MM.1S (cell line): ENCODE data around the gene CIDEC.
"Not testable (repeated sequence)": the region's sequence is repeated elsewhere in the genome, so short reads cannot be mapped to it uniquely, and the experiment has no call there.

ENCODE experiments used
- DNase-seq: peaks from one replicate; pipeline ENCODE4 v3.0.0-alpha.2; 2015
- H2AFZ ChIP-seq: fragments of 300-600 bp; sonication (generic); 2 replicates; pipeline ENCODE4 v1.6.0; 2016; ENCODE audit warnings: antibody characterized with exemption, low read length
- H3F3A ChIP-seq: fragments of 300-600 bp; sonication (generic); 2 replicates; pipeline ENCODE4 v1.6.1; 2016; ENCODE audit warnings: mild to moderate bottlenecking, antibody characterized with exemption, low read length, moderate library complexity, mixed read lengths; ENCODE audit not compliant: insufficient read depth
- H3K27ac ChIP-seq: fragments of 300-600 bp; sonication (generic); 2 replicates; pipeline ENCODE4 v1.5.1; 2016; ENCODE audit warnings: mild to moderate bottlenecking, low read length
- H3K27me3 ChIP-seq: fragments of 300-600 bp; sonication (generic); replicated peaks from 2 replicates; pipeline ENCODE4 v1.6.0; 2016; ENCODE audit warnings: low read length; ENCODE audit not compliant: insufficient read depth
- H3K36me3 ChIP-seq: fragments of 300-600 bp; sonication (generic); replicated peaks from 2 replicates; pipeline ENCODE4 v1.6.1; 2016; ENCODE audit warnings: mild to moderate bottlenecking, low read length, mixed read lengths; ENCODE audit not compliant: insufficient read depth
- H3K4me1 ChIP-seq: fragments of 300-600 bp; sonication (generic); 2 replicates; pipeline ENCODE4 v1.6.1; 2016; ENCODE audit warnings: low read length, mixed read lengths
- H3K4me2 ChIP-seq: fragments of 300-600 bp; sonication (generic); 2 replicates; pipeline ENCODE4 v1.6.0; 2016; ENCODE audit warnings: low read depth, low read length
- H3K4me3 ChIP-seq: fragments of 300-600 bp; sonication (generic); 2 replicates; pipeline ENCODE4 v1.5.1; 2016; ENCODE audit warnings: low read length, mixed read lengths
- H3K79me2 ChIP-seq: fragments of 300-600 bp; sonication (generic); 2 replicates; pipeline ENCODE4 v1.6.1; 2016; ENCODE audit warnings: mixed run types, low read length, mixed read lengths
- H3K9ac ChIP-seq: fragments of 300-600 bp; sonication (generic); 2 replicates; pipeline ENCODE4 v1.6.1; 2016; ENCODE audit warnings: low read length, mixed read lengths
- H3K9me2 ChIP-seq: fragments of 300-600 bp; sonication (generic); replicated peaks from 2 replicates; pipeline ENCODE4 v1.6.1; 2016; ENCODE audit warnings: mild to moderate bottlenecking, low read length, mixed read lengths; ENCODE audit not compliant: insufficient read depth
- H3K9me3 ChIP-seq: fragments of 300-600 bp; sonication (generic); replicated peaks from 2 replicates; pipeline ENCODE4 v1.6.1; 2016; ENCODE audit warnings: mild to moderate bottlenecking, low read length, mixed read lengths; ENCODE audit not compliant: insufficient read depth
- H4K20me1 ChIP-seq: fragments of 300-600 bp; sonication (generic); 2 replicates; pipeline ENCODE4 v1.6.1; 2016; ENCODE audit warnings: mild to moderate bottlenecking, low read length, moderate library complexity, mixed read lengths; ENCODE audit not compliant: insufficient read depth
- EZH2 ChIP-seq: fragments of 300-600 bp; sonication (generic); optimal IDR thresholded peaks from 2 replicates; pipeline ENCODE3; 2017; ENCODE audit warnings: low read depth, mild to moderate bottlenecking, antibody characterized with exemption, low read length, mixed read lengths
- EZH2phosphoT487 ChIP-seq: fragments of 300-600 bp; sonication (generic); IDR thresholded peaks from 2 replicates; pipeline ENCODE4 v1.6.1; 2018; ENCODE audit warnings: antibody characterized with exemption, low read length
- TF ChIP-seq, protein P1 (sequence below): fragments of 300-600 bp; sonication (generic); IDR thresholded peaks from 2 replicates; pipeline ENCODE4 v1.5.1; 2016; ENCODE audit warnings: antibody characterized with exemption, low read length, mixed read lengths

The CIDEC gene

DNA sequence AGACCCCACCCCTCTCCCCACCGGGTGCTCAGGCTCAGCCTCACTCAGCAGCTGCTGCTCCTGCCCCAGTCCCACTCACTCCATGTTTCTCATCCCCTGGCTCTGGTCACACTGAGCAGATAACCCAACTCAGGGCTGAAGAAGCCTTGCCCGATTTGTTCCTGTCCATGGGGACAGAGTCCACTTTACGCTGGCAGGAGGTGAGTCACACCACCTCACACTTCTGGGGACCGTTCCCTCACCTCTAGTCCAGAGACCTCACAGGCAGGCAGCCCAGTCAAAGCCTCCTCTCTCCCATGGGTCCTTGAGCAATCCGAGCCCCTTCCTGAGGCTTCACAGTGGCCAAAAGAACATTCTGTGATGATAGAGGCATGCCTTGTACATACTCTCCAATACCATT, 1.4 kb downstream of the CIDEC start:
- Histone ChIP-seq H3K9me3 (no peaks in the 10 kb centered on the region), H3K9me2 (no peaks in the 10 kb centered on the region), H3K36me3 (no peaks in the 10 kb centered on the region), H3K27ac (no peak overlapping the region), H3K4me3 (no peak overlapping the region), H3K9ac (no peak overlapping the region), H2AFZ (no peak overlapping the region), H3K4me2 (no peak overlapping the region), H4K20me1 (no peaks in the 10 kb centered on the region), H3K4me1 (no peaks in the 10 kb centered on the region), H3K79me2 (no peaks in the 10 kb centered on the region), H3K27me3 (no peaks in the 10 kb centered on the region), H3F3A (no peaks in the 10 kb centered on the region)
- DNase-seq = no peak
- TF ChIP-seq, protein P1, sequence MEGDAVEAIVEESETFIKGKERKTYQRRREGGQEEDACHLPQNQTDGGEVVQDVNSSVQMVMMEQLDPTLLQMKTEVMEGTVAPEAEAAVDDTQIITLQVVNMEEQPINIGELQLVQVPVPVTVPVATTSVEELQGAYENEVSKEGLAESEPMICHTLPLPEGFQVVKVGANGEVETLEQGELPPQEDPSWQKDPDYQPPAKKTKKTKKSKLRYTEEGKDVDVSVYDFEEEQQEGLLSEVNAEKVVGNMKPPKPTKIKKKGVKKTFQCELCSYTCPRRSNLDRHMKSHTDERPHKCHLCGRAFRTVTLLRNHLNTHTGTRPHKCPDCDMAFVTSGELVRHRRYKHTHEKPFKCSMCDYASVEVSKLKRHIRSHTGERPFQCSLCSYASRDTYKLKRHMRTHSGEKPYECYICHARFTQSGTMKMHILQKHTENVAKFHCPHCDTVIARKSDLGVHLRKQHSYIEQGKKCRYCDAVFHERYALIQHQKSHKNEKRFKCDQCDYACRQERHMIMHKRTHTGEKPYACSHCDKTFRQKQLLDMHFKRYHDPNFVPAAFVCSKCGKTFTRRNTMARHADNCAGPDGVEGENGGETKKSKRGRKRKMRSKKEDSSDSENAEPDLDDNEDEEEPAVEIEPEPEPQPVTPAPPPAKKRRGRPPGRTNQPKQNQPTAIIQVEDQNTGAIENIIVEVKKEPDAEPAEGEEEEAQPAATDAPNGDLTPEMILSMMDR = no peak
- TF ChIP-seq EZH2 (no peak), EZH2phosphoT487 (no peak)

DNA sequence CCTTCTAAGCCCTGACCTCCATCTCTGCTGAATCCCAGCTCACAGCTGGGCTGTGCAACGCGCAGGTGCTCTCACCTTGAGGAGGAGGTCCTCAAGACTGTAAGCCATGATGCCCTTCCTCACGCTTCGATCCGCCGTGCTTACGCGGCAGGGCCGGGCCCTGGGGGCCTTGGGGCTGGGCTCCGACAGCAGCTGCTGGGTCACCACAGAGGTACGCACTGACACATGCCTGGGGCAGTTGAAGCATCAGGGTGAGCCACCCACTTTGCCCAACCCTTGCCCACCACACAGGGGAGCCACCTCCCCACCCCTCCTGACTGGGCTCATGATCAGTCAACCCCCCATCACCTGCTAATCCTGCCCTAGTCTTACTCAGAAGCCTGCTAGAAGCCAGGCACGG, 3.1 kb downstream of the CIDEC start:
- no peak overlapping the region for H3K9ac ChIP-seq
- DNase-seq = no peak

DNA sequence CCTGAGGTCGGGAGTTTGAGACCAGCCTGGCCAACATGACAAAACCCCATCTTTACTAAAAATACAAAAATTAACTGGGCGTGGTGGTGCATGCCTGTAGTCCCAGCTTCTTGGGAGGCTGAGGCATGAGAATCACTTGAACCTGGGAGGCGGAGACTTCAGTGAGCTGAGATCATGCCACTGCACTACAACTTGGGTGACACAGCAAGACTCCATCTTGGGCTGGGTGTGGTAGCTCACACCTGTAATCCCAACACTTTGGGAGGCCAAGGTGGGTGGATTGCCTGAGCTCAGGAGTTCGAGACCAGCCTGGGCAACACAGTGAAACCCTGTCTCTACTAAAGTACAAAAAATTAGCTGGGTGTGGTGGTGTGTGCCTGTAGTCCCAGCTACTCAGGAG, 3.8 kb downstream of the CIDEC start:
- not testable (repeated sequence) for H2AFZ ChIP-seq, H3K4me2 ChIP-seq, H3K9me3 ChIP-seq, H3K36me3 ChIP-seq, H3K27me3 ChIP-seq, H3K79me2 ChIP-seq, H3K4me1 ChIP-seq, DNase-seq, H3K27ac ChIP-seq, H3K9ac ChIP-seq, H4K20me1 ChIP-seq, H3F3A ChIP-seq, H3K9me2 ChIP-seq, H3K4me3 ChIP-seq

More for the DNA sequence above, 3.1 kb downstream of the CIDEC start:
- H3K79me2 ChIP-seq = no peaks in the 10 kb centered on the region
- no peak overlapping the region for H3K4me3 ChIP-seq
- no peaks in the 10 kb centered on the region for H3K9me3 ChIP-seq
- no peaks in the 10 kb centered on the region for H3K4me1 ChIP-seq
- no peak overlapping the region for H3K27ac ChIP-seq
- H2AFZ ChIP-seq = no peak overlapping the region
- no peaks in the 10 kb centered on the region for H4K20me1 ChIP-seq
- no peaks in the 10 kb centered on the region for H3K9me2 ChIP-seq
- no peaks in the 10 kb centered on the region for H3F3A ChIP-seq
- no peak overlapping the region for H3K4me2 ChIP-seq
- H3K36me3 ChIP-seq = no peaks in the 10 kb centered on the region
- TF ChIP-seq, protein P1 = no peak
- TF ChIP-seq EZH2 (no peak), EZH2phosphoT487 (no peak)
- H3K27me3 ChIP-seq = no peaks in the 10 kb centered on the region

DNA sequence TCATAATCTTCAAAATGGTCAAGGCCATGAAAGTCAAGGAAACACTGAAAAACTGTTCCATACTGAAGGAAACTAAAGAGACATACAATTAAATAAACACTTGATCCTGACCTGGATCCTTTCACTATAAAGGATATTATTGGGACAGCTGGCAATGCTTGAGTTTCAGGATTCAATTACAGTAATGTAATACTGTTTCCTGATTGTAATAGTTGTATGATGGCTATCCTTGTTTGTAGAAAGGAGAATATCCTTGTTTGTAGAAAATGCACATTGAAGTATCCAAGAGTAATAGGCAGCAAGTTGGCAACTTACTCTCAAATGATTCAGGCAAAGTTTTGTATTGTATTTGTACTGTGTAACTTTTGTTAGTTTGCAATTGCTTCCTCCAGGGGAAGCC, 4.6 kb downstream of the CIDEC start:
- Histone ChIP-seq H3F3A (no peaks in the 10 kb centered on the region), H2AFZ (no peak overlapping the region), H3K79me2 (no peaks in the 10 kb centered on the region), H3K9me2 (no peaks in the 10 kb centered on the region), H3K4me3 (no peak overlapping the region), H3K36me3 (no peaks in the 10 kb centered on the region), H3K4me1 (no peaks in the 10 kb centered on the region), H3K27me3 (no peaks in the 10 kb centered on the region), H3K9ac (no peak overlapping the region), H3K4me2 (no peak overlapping the region), H3K9me3 (no peaks in the 10 kb centered on the region), H4K20me1 (no peaks in the 10 kb centered on the region), H3K27ac (no peak overlapping the region)
- DNase-seq = no peak
- TF ChIP-seq, protein P1 = no peak
- TF ChIP-seq EZH2phosphoT487 = no peak
- TF ChIP-seq EZH2 = no peak

DNA sequence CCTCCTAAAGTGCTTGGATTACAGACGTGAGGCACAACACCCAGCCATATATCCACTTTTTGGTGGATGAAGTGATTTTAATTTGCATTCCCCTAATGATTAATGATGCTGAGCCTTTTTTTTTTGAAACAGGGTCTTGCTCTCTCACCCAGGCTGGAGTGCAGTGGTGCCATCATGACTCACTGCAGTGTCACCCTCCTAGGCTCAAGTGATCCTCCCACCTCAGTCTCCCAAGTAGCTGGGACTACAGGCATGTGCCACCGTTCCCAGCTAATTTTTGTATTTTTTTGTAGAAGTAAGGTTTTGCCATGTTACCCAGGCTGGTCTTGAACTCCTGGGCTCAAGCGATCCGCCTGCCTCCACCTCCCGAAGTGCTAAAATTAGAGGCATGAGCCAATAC, 8.0 kb downstream of the CIDEC start:
- not testable (repeated sequence) for H3K27me3 ChIP-seq, H3K9me2 ChIP-seq, DNase-seq, H3K9me3 ChIP-seq, H3K36me3 ChIP-seq, H3K4me2 ChIP-seq, H2AFZ ChIP-seq, H3K4me1 ChIP-seq, H3F3A ChIP-seq, H3K27ac ChIP-seq, H4K20me1 ChIP-seq, H3K79me2 ChIP-seq, H3K4me3 ChIP-seq, H3K9ac ChIP-seq
